ENCODE measurements around the gene SLC34A2.

Gene SLC34A2

DNA sequence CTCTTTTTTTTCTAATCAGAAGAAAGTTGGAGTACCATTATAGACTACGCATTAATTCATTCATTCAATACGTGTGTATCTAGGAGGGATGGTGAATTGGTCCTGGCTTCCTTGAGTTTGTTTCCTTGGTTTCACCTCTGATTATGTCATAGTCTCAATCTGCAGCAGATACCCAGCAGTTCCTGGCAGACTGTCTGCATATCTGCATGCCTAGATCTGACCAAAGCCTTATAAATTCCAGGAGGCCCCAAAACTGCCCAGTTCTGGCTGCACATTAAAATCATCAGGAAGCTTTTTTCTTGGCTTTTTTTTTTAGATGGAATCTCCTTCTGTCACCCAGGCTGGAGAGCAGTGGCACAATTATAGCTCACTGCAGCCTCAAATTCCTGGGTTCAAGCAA, 27.2 kb upstream of the SLC34A2 start:
- Histone ChIP-seq H3K4me2 (ENCODE audit: low read length) (no peak overlapping the region), H3F3A (ENCODE audit: control insufficient read depth, insufficient read depth) (no peaks in the 10 kb centered on the region), H3K27me3 (ENCODE audit: control insufficient read depth, low read length) (peaks cover 2% of the 10 kb centered on the region; the same call in 1 of the 2 replicates), H3K9me2 (replicated peaks; ENCODE audit: control insufficient read depth, low read length) (no peaks in the 10 kb centered on the region), H3K27ac (ENCODE audit: low read depth, low read length) (no peak overlapping the region), H3K36me3 (ENCODE audit: control insufficient read depth, low read length) (no peaks in the 10 kb centered on the region), H3K9me3 (ENCODE audit: control insufficient read depth, insufficient read depth, low read length) (no peaks in the 10 kb centered on the region), H3K4me3 (ENCODE audit: low read length) (no peak overlapping the region), H3K79me2 (ENCODE audit: control insufficient read depth, low read length) (no peaks in the 10 kb centered on the region), H4K20me1 (ENCODE audit: control insufficient read depth, insufficient read depth, low read depth, low read length) (no peaks in the 10 kb centered on the region), H3K4me1 (ENCODE audit: control insufficient read depth, low read length) (peaks cover 3% of the 10 kb centered on the region; the same call in 1 of the 2 replicates)
- TF ChIP-seq, protein P1, sequence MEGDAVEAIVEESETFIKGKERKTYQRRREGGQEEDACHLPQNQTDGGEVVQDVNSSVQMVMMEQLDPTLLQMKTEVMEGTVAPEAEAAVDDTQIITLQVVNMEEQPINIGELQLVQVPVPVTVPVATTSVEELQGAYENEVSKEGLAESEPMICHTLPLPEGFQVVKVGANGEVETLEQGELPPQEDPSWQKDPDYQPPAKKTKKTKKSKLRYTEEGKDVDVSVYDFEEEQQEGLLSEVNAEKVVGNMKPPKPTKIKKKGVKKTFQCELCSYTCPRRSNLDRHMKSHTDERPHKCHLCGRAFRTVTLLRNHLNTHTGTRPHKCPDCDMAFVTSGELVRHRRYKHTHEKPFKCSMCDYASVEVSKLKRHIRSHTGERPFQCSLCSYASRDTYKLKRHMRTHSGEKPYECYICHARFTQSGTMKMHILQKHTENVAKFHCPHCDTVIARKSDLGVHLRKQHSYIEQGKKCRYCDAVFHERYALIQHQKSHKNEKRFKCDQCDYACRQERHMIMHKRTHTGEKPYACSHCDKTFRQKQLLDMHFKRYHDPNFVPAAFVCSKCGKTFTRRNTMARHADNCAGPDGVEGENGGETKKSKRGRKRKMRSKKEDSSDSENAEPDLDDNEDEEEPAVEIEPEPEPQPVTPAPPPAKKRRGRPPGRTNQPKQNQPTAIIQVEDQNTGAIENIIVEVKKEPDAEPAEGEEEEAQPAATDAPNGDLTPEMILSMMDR (IDR thresholded peaks at IDR 0.05; ENCODE audit: low read depth, low read length, poor library complexity, severe bottlenecking), result no peak
- TF ChIP-seq EZH2phosphoT487 (IDR thresholded peaks at IDR 0.05; ENCODE audit: borderline replicate concordance, low read length), result no peak

DNA sequence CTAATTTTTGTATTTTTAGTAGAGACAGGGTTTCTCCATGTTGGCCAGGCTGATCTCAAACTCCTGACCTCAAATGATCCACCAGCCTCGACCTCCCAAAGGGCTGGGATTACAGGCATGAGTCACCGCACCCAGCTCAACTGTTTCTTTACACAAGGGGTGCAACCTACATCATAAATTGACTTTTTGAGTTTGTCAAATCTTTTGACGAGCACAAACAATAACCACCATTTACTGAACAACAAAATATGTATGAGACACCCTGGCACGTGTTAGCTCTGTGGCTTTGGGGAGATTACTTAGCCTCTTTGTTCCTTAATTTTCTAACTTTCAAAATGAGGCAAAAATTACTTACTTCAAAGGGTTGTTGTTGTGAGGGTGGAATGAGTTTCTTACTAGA, 23.5 kb upstream of the SLC34A2 start:
- H3K4me3 ChIP-seq (ENCODE audit: low read length), result no peak overlapping the region
- no peaks in the 10 kb centered on the region for H4K20me1 ChIP-seq (ENCODE audit: control insufficient read depth, insufficient read depth, low read depth, low read length)
- H3K36me3 ChIP-seq (ENCODE audit: control insufficient read depth, low read length), result no peaks in the 10 kb centered on the region
- H3K4me1 ChIP-seq (ENCODE audit: control insufficient read depth, low read length), result peaks cover 3% of the 10 kb centered on the region; the same call in 1 of the 2 replicates
- H3K4me2 ChIP-seq (ENCODE audit: low read length), result no peak overlapping the region
- no peak for TF ChIP-seq EZH2phosphoT487 (IDR thresholded peaks at IDR 0.05; ENCODE audit: borderline replicate concordance, low read length)
- TF ChIP-seq, protein P1 (IDR thresholded peaks at IDR 0.05; ENCODE audit: low read depth, low read length, poor library complexity, severe bottlenecking), result no peak
- H3K27me3 ChIP-seq (ENCODE audit: control insufficient read depth, low read length), result no peaks in the 10 kb centered on the region
- H3K9me2 ChIP-seq (replicated peaks; ENCODE audit: control insufficient read depth, low read length), result no peaks in the 10 kb centered on the region
- H3K27ac ChIP-seq (ENCODE audit: low read depth, low read length), result no peak overlapping the region
- H3F3A ChIP-seq (ENCODE audit: control insufficient read depth, insufficient read depth), result no peaks in the 10 kb centered on the region
- H3K9me3 ChIP-seq (ENCODE audit: control insufficient read depth, insufficient read depth, low read length), result no peaks in the 10 kb centered on the region
- no peaks in the 10 kb centered on the region for H3K79me2 ChIP-seq (ENCODE audit: control insufficient read depth, low read length)

DNA sequence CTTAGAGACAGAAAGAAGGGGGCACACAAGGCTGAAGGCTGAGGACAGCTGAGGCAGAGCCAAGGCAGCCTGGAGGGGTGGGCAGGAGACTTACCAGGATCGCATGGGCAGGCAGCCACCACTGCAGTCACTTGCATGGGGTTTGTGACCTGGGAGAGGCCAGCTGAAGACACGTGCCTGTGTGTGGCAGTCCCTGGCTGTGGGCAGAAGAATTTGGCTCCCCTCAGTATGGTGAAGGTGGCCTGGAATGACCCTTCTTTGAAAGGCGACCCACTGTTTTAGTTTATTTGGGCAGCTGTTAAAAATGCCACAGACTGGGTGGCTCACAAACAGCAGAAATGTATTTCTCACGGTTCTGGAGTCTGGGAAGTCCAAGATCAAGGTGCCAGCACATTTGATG, 22.1 kb upstream of the SLC34A2 start:
- H3F3A ChIP-seq (ENCODE audit: control insufficient read depth, insufficient read depth), result no peaks in the 10 kb centered on the region
- H3K4me1 ChIP-seq (ENCODE audit: control insufficient read depth, low read length), result no peaks in the 10 kb centered on the region
- no peak overlapping the region for H3K4me3 ChIP-seq (ENCODE audit: low read length)
- no peaks in the 10 kb centered on the region for H3K9me3 ChIP-seq (ENCODE audit: control insufficient read depth, insufficient read depth, low read length)
- no peak overlapping the region for H3K4me2 ChIP-seq (ENCODE audit: low read length)
- no peaks in the 10 kb centered on the region for H3K36me3 ChIP-seq (ENCODE audit: control insufficient read depth, low read length)
- no peaks in the 10 kb centered on the region for H4K20me1 ChIP-seq (ENCODE audit: control insufficient read depth, insufficient read depth, low read depth, low read length)
- no peaks in the 10 kb centered on the region for H3K9me2 ChIP-seq (replicated peaks; ENCODE audit: control insufficient read depth, low read length)
- H3K27ac ChIP-seq (ENCODE audit: low read depth, low read length), result no peak overlapping the region
- no peak for TF ChIP-seq EZH2phosphoT487 (IDR thresholded peaks at IDR 0.05; ENCODE audit: borderline replicate concordance, low read length)
- TF ChIP-seq, protein P1 (IDR thresholded peaks at IDR 0.05; ENCODE audit: low read depth, low read length, poor library complexity, severe bottlenecking), result no peak
- H3K27me3 ChIP-seq (ENCODE audit: control insufficient read depth, low read length), result no peaks in the 10 kb centered on the region
- H3K79me2 ChIP-seq (ENCODE audit: control insufficient read depth, low read length), result no peaks in the 10 kb centered on the region
